OCI-LY1 (cell line): ENCODE results near the gene ABCC4.

ENCODE experiments used
- H2AFZ ChIP-seq: fragments of 200-600 bp; sonication (generic), shearing (Covaris generic); 2 replicates; pipeline ENCODE4 v1.6.0; 2014; ENCODE audit warnings: antibody characterized with exemption, mild to moderate bottlenecking, low read length
- H3F3A ChIP-seq: fragments of 200-600 bp; sonication (generic), shearing (Covaris generic); 2 replicates; pipeline ENCODE4 v1.6.0; 2014; ENCODE audit warnings: mild to moderate bottlenecking, antibody characterized with exemption, low read length, moderate library complexity; ENCODE audit not compliant: insufficient read depth
- H3K27ac ChIP-seq: fragments of 200-600 bp; sonication (generic); 2 replicates; pipeline ENCODE4 v1.5.1; 2014; ENCODE audit warnings: low read length, mixed run types, mild to moderate bottlenecking, low read depth; ENCODE audit not compliant: poor library complexity, severe bottlenecking
- H3K27me3 ChIP-seq: fragments of 200-600 bp; sonication (generic); 2 replicates; pipeline ENCODE4 v1.6.0; 2014; ENCODE audit warnings: antibody characterized with exemption, mild to moderate bottlenecking, low read length, moderate library complexity; ENCODE audit not compliant: insufficient read depth
- H3K36me3 ChIP-seq: fragments of 200-600 bp; sonication (generic); 2 replicates; pipeline ENCODE4 v1.6.1; 2014; ENCODE audit warnings: mild to moderate bottlenecking, antibody characterized with exemption, low read length, moderate library complexity, mixed read lengths; ENCODE audit not compliant: insufficient read depth
- H3K4me1 ChIP-seq: fragments of 200-600 bp; sonication (generic); 2 replicates; pipeline ENCODE4 v1.5.1; 2014; ENCODE audit warnings: mild to moderate bottlenecking, low read length, moderate library complexity; ENCODE audit not compliant: insufficient read depth, severe bottlenecking
- H3K4me2 ChIP-seq: fragments of 200-600 bp; sonication (generic), shearing (Covaris generic); 2 replicates; pipeline ENCODE4 v1.6.1; 2014; ENCODE audit warnings: low read length
- H3K4me3 ChIP-seq: fragments of 200-600 bp; sonication (generic); 2 replicates; pipeline ENCODE4 v1.5.1; 2014; ENCODE audit warnings: low read length, low read depth, mild to moderate bottlenecking, mixed read lengths; ENCODE audit not compliant: poor library complexity, severe bottlenecking
- H3K79me2 ChIP-seq: fragments of 200-600 bp; shearing (Covaris generic); 2 replicates; pipeline ENCODE4 v1.6.1; 2016; ENCODE audit warnings: mixed run types, low read length, mixed read lengths; ENCODE audit not compliant: insufficient read depth
- H3K9ac ChIP-seq: fragments of 200-600 bp; sonication (generic), shearing (Covaris generic); 2 replicates; pipeline ENCODE4 v1.6.1; 2014; ENCODE audit warnings: mild to moderate bottlenecking, low read length, mixed read lengths
- H3K9me2 ChIP-seq: fragments of 200-600 bp; sonication (generic), shearing (Covaris generic); 2 replicates; pipeline ENCODE4 v1.6.1; 2014; ENCODE audit warnings: low read depth, mild to moderate bottlenecking, low read length, mixed read lengths
- H3K9me3 ChIP-seq: fragments of 200-600 bp; shearing (Covaris generic); 2 replicates; pipeline ENCODE4 v1.6.1; 2014; ENCODE audit warnings: low read length, mixed read lengths
- H4K20me1 ChIP-seq: fragments of 200-600 bp; sonication (generic), shearing (Covaris generic); 2 replicates; pipeline ENCODE4 v1.6.0; 2016; ENCODE audit warnings: mild to moderate bottlenecking, low read length; ENCODE audit not compliant: insufficient read depth
- EZH2 ChIP-seq: fragments of 200-600 bp; sonication (generic), shearing (Covaris generic); IDR thresholded peaks from 2 replicates; pipeline ENCODE4 v1.8.0; 2017; ENCODE audit warnings: borderline replicate concordance, mixed run types, mild to moderate bottlenecking, antibody characterized with exemption, low read length, moderate library complexity, mixed read lengths
- TF ChIP-seq, protein P1 (sequence below): fragments of 200-600 bp; sonication (generic), shearing (Covaris generic); IDR thresholded peaks from 2 replicates; pipeline ENCODE4 v1.5.1; 2017; ENCODE audit warnings: mild to moderate bottlenecking, antibody characterized with exemption, low read length, moderate library complexity, mixed read lengths

ABCC4 gene

DNA sequence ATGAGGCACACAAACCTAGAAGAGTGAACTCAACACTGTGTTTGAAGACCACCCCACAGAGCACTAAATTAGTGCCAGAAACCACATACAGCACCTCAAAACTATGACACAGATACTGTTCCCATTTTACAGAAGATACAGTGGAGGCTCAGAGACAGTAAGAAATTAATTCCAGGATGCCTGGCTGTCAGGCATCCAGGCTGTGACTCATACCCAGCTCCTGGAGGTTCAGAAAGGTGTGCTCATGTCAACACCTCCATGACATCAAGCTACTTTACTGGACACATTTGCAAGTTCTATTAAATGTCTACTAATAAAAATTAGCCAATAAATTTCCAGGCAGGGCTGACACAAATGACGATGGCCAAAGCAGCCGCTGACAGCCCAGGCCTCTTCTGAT, 176.3 kb downstream of the ABCC4 start:
- Histone ChIP-seq H3K79me2 (no peaks in the 10 kb centered on the region), H3K36me3 (no peaks in the 10 kb centered on the region), H3F3A (no peaks in the 10 kb centered on the region), H3K4me2 (no peak overlapping the region), H3K9me2 (no peaks in the 10 kb centered on the region), H3K27ac (no peak overlapping the region), H3K9ac (no peak overlapping the region), H2AFZ (no peak overlapping the region), H4K20me1 (no peaks in the 10 kb centered on the region), H3K27me3 (no peaks in the 10 kb centered on the region), H3K4me1 (no peaks in the 10 kb centered on the region), H3K4me3 (no peak overlapping the region), H3K9me3 (no peaks in the 10 kb centered on the region)
- TF ChIP-seq EZH2: no peak
- TF ChIP-seq, protein P1, sequence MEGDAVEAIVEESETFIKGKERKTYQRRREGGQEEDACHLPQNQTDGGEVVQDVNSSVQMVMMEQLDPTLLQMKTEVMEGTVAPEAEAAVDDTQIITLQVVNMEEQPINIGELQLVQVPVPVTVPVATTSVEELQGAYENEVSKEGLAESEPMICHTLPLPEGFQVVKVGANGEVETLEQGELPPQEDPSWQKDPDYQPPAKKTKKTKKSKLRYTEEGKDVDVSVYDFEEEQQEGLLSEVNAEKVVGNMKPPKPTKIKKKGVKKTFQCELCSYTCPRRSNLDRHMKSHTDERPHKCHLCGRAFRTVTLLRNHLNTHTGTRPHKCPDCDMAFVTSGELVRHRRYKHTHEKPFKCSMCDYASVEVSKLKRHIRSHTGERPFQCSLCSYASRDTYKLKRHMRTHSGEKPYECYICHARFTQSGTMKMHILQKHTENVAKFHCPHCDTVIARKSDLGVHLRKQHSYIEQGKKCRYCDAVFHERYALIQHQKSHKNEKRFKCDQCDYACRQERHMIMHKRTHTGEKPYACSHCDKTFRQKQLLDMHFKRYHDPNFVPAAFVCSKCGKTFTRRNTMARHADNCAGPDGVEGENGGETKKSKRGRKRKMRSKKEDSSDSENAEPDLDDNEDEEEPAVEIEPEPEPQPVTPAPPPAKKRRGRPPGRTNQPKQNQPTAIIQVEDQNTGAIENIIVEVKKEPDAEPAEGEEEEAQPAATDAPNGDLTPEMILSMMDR: no peak

DNA sequence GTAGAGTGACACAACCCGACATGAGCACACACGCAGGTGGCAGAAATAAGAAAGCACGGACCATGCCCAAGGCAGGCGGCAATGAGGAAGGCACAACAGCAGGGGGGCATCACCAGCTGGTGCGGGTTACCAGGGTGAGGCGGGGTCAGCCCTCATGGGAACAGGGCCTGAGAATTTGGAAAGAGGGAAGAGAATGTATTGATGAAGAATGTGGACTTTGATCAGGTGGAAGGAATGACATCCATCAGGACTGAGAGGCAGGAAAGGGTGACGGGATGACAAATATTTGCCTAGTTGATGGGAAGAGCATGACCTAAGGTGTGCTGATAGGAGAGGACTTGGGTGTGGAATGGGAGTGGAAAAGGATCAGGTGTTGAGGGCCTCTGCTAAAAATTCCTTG, 177.5 kb downstream of the ABCC4 start:
- Histone ChIP-seq H3K27ac (no peak overlapping the region), H2AFZ (no peak overlapping the region), H3K36me3 (no peaks in the 10 kb centered on the region), H3K9me2 (no peaks in the 10 kb centered on the region), H3K27me3 (no peaks in the 10 kb centered on the region), H3K4me1 (no peaks in the 10 kb centered on the region), H3K9me3 (no peaks in the 10 kb centered on the region), H3K4me3 (no peak overlapping the region), H3F3A (no peaks in the 10 kb centered on the region), H3K4me2 (no peak overlapping the region), H3K79me2 (no peaks in the 10 kb centered on the region), H4K20me1 (no peaks in the 10 kb centered on the region), H3K9ac (no peak overlapping the region)
- TF ChIP-seq EZH2: no peak
- TF ChIP-seq, protein P1: no peak

DNA sequence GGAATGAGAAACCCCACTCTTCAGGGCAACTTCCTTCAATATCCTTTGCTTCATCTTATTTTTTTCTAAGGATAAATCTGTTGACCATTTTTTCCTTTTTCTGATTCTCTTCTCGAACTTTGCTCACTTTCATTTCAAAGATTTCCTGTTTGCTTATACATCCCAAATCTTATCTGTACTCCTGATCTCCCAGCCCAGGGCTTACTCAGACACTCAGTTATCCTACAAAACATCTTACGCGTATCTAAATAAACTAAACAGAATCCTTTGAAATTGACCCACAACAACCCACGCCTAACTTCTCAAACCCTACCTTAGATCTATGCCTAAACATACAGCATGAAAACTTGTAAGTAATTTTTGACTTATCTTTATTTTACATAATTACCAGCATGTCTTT, 179.2 kb downstream of the ABCC4 start:
- Histone ChIP-seq H3K27me3 (no peaks in the 10 kb centered on the region), H3K36me3 (no peaks in the 10 kb centered on the region), H3K4me2 (no peak overlapping the region), H3K9me3 (no peaks in the 10 kb centered on the region), H3K9ac (no peak overlapping the region), H3K4me1 (no peaks in the 10 kb centered on the region), H3K9me2 (no peaks in the 10 kb centered on the region), H4K20me1 (no peaks in the 10 kb centered on the region), H2AFZ (no peak overlapping the region), H3K79me2 (no peaks in the 10 kb centered on the region), H3F3A (no peaks in the 10 kb centered on the region), H3K27ac (no peak overlapping the region), H3K4me3 (no peak overlapping the region)
- TF ChIP-seq, protein P1: no peak
- TF ChIP-seq EZH2: no peak
